Left ventricle myocardium inferior (tissue), 1 donor: ENCODE measurements around the gene ANKRD55. TPM values are rescaled to one million over a fixed set of nuclear protein-coding genes. Genes with fewer than 3 reads are reported as not detected.

ENCODE experiments used
- DNase-seq: peaks from one replicate; pipeline ENCODE4 v3.0.0-alpha.2; 2020
- H3K27ac ChIP-seq: fragments of 200-600 bp; replicated peaks from 2 replicates; pipeline ENCODE4 v1.8.0; 2021
- H3K27me3 ChIP-seq: fragments of 200-600 bp; 2 replicates; pipeline ENCODE4 v1.8.0; 2021; ENCODE audit warnings: low read depth
- H3K36me3 ChIP-seq: fragments of 200-600 bp; 2 replicates; pipeline ENCODE4 v1.8.0; 2021
- H3K4me1 ChIP-seq: fragments of 200-600 bp; 2 replicates; pipeline ENCODE4 v1.8.0; 2021
- H3K4me3 ChIP-seq: fragments of 200-600 bp; 2 replicates; pipeline ENCODE4 v1.8.0; 2021; ENCODE audit warnings: mild to moderate bottlenecking, moderate library complexity
- H3K9me3 ChIP-seq: fragments of 200-600 bp; replicated peaks from 2 replicates; pipeline ENCODE4 v1.8.0; 2021
- intact Hi-C: fragments of 100-400 bp; cut with micrococcal nuclease; formaldehyde crosslinking; loops from one replicate; pipeline ENCODE4 v1.11.0; 2022
- total RNA-seq: library from RNA; stranded (reverse); fragmentation: NEBNext Ultra II Directional; extraction: Animal tissue kit (Norgen Biotek cat#: 25700); gene quantifications from one replicate; pipeline ENCODE4 v1.2.1, GENCODE V29; 2021
- TF ChIP-seq, protein P1 (sequence below): fragments of 200-600 bp; IDR thresholded peaks from 2 replicates; pipeline ENCODE4 v1.8.0; 2021; ENCODE audit warnings: antibody characterized with exemption, mild to moderate bottlenecking, borderline replicate concordance
- donor health status: DM: no; HTN: yes; CAD: no; lungs with severe emphysema.

The ANKRD55 gene
- total RNA-seq, 1 donor from 2014 or later, result 0.27 TPM

- TF ChIP-seq, protein P1, sequence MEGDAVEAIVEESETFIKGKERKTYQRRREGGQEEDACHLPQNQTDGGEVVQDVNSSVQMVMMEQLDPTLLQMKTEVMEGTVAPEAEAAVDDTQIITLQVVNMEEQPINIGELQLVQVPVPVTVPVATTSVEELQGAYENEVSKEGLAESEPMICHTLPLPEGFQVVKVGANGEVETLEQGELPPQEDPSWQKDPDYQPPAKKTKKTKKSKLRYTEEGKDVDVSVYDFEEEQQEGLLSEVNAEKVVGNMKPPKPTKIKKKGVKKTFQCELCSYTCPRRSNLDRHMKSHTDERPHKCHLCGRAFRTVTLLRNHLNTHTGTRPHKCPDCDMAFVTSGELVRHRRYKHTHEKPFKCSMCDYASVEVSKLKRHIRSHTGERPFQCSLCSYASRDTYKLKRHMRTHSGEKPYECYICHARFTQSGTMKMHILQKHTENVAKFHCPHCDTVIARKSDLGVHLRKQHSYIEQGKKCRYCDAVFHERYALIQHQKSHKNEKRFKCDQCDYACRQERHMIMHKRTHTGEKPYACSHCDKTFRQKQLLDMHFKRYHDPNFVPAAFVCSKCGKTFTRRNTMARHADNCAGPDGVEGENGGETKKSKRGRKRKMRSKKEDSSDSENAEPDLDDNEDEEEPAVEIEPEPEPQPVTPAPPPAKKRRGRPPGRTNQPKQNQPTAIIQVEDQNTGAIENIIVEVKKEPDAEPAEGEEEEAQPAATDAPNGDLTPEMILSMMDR, result no peak
- Histone ChIP-seq H3K36me3 (no peaks in the 10 kb centered on the region), H3K27me3 (no peaks in the 10 kb centered on the region), H3K4me3 (no peak overlapping the region), H3K4me1 (peaks cover 30% of the 10 kb centered on the region), H3K9me3 (no peaks in the 10 kb centered on the region), H3K27ac (no peak overlapping the region)
- intact Hi-C loops, result no loop called here
- DNase-seq, result no peak
These were observed 62.6 kb downstream of the ANKRD55 start for GRCh38 chr5:56170557-56170956.

- H3K36me3 ChIP-seq, result no peaks in the 10 kb centered on the region
- DNase-seq, result no peak
- peaks cover 24% of the 10 kb centered on the region for H3K4me1 ChIP-seq
- no peaks in the 10 kb centered on the region for H3K9me3 ChIP-seq
- no peak overlapping the region for H3K4me3 ChIP-seq
- H3K27me3 ChIP-seq, result no peaks in the 10 kb centered on the region
- peak overlapping the region; percentile 47 for H3K27ac ChIP-seq
- intact Hi-C loops, result no loop called here
- TF ChIP-seq, protein P1, result no peak
These were observed 63.2 kb downstream of the ANKRD55 start for GRCh38 chr5:56169949-56170348.

GRCh38 chr5:56169281-56169680, 63.8 kb downstream of the ANKRD55 start:
- Histone ChIP-seq H3K27ac (peak overlapping the region; percentile 47), H3K4me1 (peaks cover 28% of the 10 kb centered on the region)

DNA sequence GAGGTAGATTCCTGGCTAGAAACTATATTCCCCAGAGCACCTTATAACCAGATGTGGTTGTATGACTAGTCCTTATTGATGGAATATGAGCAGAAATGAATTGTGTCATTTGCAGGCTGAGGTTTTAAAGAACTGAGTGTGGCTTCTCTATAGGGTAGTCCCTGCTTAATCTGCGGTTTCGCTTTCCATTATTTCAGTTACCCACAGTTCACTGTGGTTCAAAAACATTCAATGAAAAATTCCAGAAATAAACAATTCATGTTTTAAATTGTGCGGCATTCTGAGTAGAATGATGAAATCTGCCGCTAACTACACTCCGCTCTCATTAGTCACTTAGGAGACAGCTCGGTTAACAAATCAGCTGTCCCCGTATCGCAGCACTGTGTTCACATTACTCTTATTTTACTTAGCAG, 65.1 kb downstream of the ANKRD55 start:
- Histone ChIP-seq H3K36me3 (no peaks in the 10 kb centered on the region), H3K9me3 (no peaks in the 10 kb centered on the region), H3K4me3 (no peak overlapping the region), H3K27ac (no peak overlapping the region), H3K4me1 (peaks cover 30% of the 10 kb centered on the region), H3K27me3 (peaks cover 4% of the 10 kb centered on the region)
- TF ChIP-seq, protein P1, result no peak
- DNase-seq, result no peak
- intact Hi-C loops, result no loop called here

More at GRCh38 chr5:56169281-56169680, 63.8 kb downstream of the ANKRD55 start:
- Histone ChIP-seq H3K9me3 (no peaks in the 10 kb centered on the region), H3K36me3 (no peaks in the 10 kb centered on the region), H3K27me3 (no peaks in the 10 kb centered on the region), H3K4me3 (no peak overlapping the region)
- no peak for DNase-seq
- intact Hi-C loops, result no loop called here
- TF ChIP-seq, protein P1, result no peak

GRCh38 chr5:56167519-56167918, 65.6 kb downstream of the ANKRD55 start:
- Histone ChIP-seq H3K27ac (no peak overlapping the region), H3K9me3 (no peaks in the 10 kb centered on the region), H3K36me3 (no peaks in the 10 kb centered on the region), H3K4me1 (peaks cover 30% of the 10 kb centered on the region), H3K27me3 (peaks cover 4% of the 10 kb centered on the region), H3K4me3 (no peak overlapping the region)
- intact Hi-C loops, result no loop called here
- TF ChIP-seq, protein P1, result no peak
- DNase-seq, result no peak
